H9 (cell line): ENCODE data around the gene CLEC11A. TPM values are rescaled to one million over a fixed set of nuclear protein-coding genes. Genes with fewer than 3 reads are reported as not detected.

ENCODE experiments used
- DNase-seq: peaks from one replicate; pipeline ENCODE4 v3.0.0-alpha.2; 2017
- H2AFZ ChIP-seq: one replicate; pipeline ENCODE4 v1.6.1; 2013; ENCODE audit warnings: mild to moderate bottlenecking, low read length, control low read depth, moderate library complexity
- H2AK5ac ChIP-seq: 2 replicates; pipeline ENCODE4 v1.6.1; 2013; ENCODE audit warnings: low read length, control low read depth, mixed read lengths; ENCODE audit not compliant: insufficient read length
- H2BK120ac ChIP-seq: one replicate; pipeline ENCODE4 v1.6.1; 2013; ENCODE audit warnings: low read depth, mild to moderate bottlenecking, low read length, control low read depth, inconsistent platforms; ENCODE audit not compliant: poor library complexity, severe bottlenecking
- H2BK12ac ChIP-seq: 2 replicates; pipeline ENCODE4 v1.6.1; 2013; ENCODE audit warnings: low read length, control low read depth, mixed read lengths, low read depth; ENCODE audit not compliant: insufficient read length
- H2BK15ac ChIP-seq: 2 replicates; pipeline ENCODE4 v1.6.1; 2013; ENCODE audit warnings: low read depth, low read length, control low read depth
- H2BK20ac ChIP-seq: one replicate; pipeline ENCODE4 v1.6.1; 2013; ENCODE audit warnings: low read depth, mild to moderate bottlenecking, low read length, control low read depth, inconsistent platforms; ENCODE audit not compliant: poor library complexity, severe bottlenecking
- H2BK5ac ChIP-seq: 2 replicates; pipeline ENCODE4 v1.6.1; 2013; ENCODE audit warnings: low read length, control low read depth, mixed read lengths; ENCODE audit not compliant: insufficient read length
- H3K14ac ChIP-seq: 2 replicates; pipeline ENCODE4 v1.6.1; 2013; ENCODE audit warnings: low read length, control low read depth; ENCODE audit not compliant: insufficient read depth
- H3K18ac ChIP-seq: 2 replicates; pipeline ENCODE4 v1.6.1; 2013; ENCODE audit warnings: low read depth, mild to moderate bottlenecking, mixed read lengths, low read length, control low read depth; ENCODE audit not compliant: insufficient read length
- H3K23ac ChIP-seq: 2 replicates; pipeline ENCODE4 v1.6.1; 2013; ENCODE audit warnings: low read length, control low read depth, mixed read lengths, low read depth; ENCODE audit not compliant: insufficient read length
- H3K23me2 ChIP-seq: 2 replicates; pipeline ENCODE4 v1.6.1; 2013; ENCODE audit warnings: low read depth, mild to moderate bottlenecking, mixed read lengths, low read length, control low read depth; ENCODE audit not compliant: insufficient read length, poor library complexity, severe bottlenecking
- H3K27ac ChIP-seq: 2 replicates; pipeline ENCODE4 v1.5.1; 2013; ENCODE audit warnings: low read length, control low read depth, mixed read lengths, low read depth; ENCODE audit not compliant: insufficient read length
- H3K27me3 ChIP-seq: 2 replicates; pipeline ENCODE4 v1.6.1; 2013; ENCODE audit warnings: low read length, control low read depth, inconsistent platforms; ENCODE audit not compliant: insufficient read depth
- H3K4ac ChIP-seq: 2 replicates; pipeline ENCODE4 v1.6.1; 2013; ENCODE audit warnings: low read depth, mild to moderate bottlenecking, control low read depth, inconsistent platforms, low read length, moderate library complexity
- H3K4me1 ChIP-seq: 2 replicates; pipeline ENCODE4 v1.6.1; 2013; ENCODE audit warnings: low read length, control low read depth, inconsistent platforms; ENCODE audit not compliant: insufficient read depth
- H3K4me2 ChIP-seq: 2 replicates; pipeline ENCODE4 v1.6.1; 2013; ENCODE audit warnings: low read length, control low read depth, mixed read lengths; ENCODE audit not compliant: insufficient read length, insufficient read depth
- H3K56ac ChIP-seq: 2 replicates; pipeline ENCODE4 v1.6.1; 2013; ENCODE audit warnings: low read depth, mild to moderate bottlenecking, mixed read lengths, low read length, control low read depth; ENCODE audit not compliant: insufficient read length
- H3K79me1 ChIP-seq: 2 replicates; pipeline ENCODE4 v1.6.1; 2013; ENCODE audit warnings: low read depth, mild to moderate bottlenecking, moderate library complexity, low read length, control low read depth, inconsistent platforms; ENCODE audit not compliant: insufficient read depth, poor library complexity, severe bottlenecking
- H3K79me2 ChIP-seq: 2 replicates; pipeline ENCODE4 v1.6.1; 2013; ENCODE audit warnings: low read length, control low read depth, inconsistent platforms; ENCODE audit not compliant: insufficient read depth
- H3K9ac ChIP-seq: 2 replicates; pipeline ENCODE4 v1.6.1; 2013; ENCODE audit warnings: low read length, control low read depth, mixed read lengths; ENCODE audit not compliant: insufficient read length; ENCODE audit errors: extremely low read depth
- H3K9me3 ChIP-seq: one replicate; pipeline ENCODE4 v1.6.1; 2013; ENCODE audit warnings: low read depth, low read length, inconsistent platforms; ENCODE audit not compliant: control insufficient read depth
- H3T11ph ChIP-seq: one replicate; pipeline ENCODE4 v1.6.1; 2013; ENCODE audit warnings: mild to moderate bottlenecking, low read length, control low read depth, inconsistent platforms
- H4K20me1 ChIP-seq: one replicate; pipeline ENCODE4 v1.6.1; 2013; ENCODE audit not compliant: control insufficient read depth, insufficient read length, insufficient read depth
- H4K5ac ChIP-seq: 2 replicates; pipeline ENCODE4 v1.6.1; 2013; ENCODE audit warnings: low read depth, mild to moderate bottlenecking, mixed read lengths, low read length, control low read depth; ENCODE audit not compliant: insufficient read length
- H4K8ac ChIP-seq: replicated peaks from 2 replicates; pipeline ENCODE4 v1.6.1; 2013; ENCODE audit warnings: low read length, control low read depth, mixed read lengths, low read depth; ENCODE audit not compliant: insufficient read length
- H4K91ac ChIP-seq: 2 replicates; pipeline ENCODE4 v1.6.1; 2013; ENCODE audit warnings: low read depth, mild to moderate bottlenecking, moderate library complexity, mixed read lengths, low read length, control low read depth; ENCODE audit not compliant: insufficient read length
- H3K27ac Mint-ChIP-seq, 3 experiments: 2 replicates in 2 of 3; 3 replicates in 1 of 3; pipeline ENCODE4 v1.8.0; 2020 to 2021; ENCODE audit warnings: mixed read lengths in 3 of 3, mild to moderate bottlenecking in 1 of 3, moderate library complexity in 1 of 3
- H3K27me3 Mint-ChIP-seq: 2 replicates; pipeline ENCODE4 v1.8.0; 2021; ENCODE audit warnings: low read depth, mild to moderate bottlenecking, moderate library complexity, mixed read lengths
- H3K36me3 Mint-ChIP-seq, 3 experiments: 2 replicates in 2 of 3; 3 replicates in 1 of 3; pipeline ENCODE4 v1.8.0; 2020 to 2021; ENCODE audit warnings: low read depth in 3 of 3, mixed read lengths in 3 of 3; ENCODE audit not compliant: insufficient read depth in 1 of 3
- H3K4me1 Mint-ChIP-seq, 2 experiments: 2 replicates each; pipeline ENCODE4 v1.8.0; 2020; ENCODE audit warnings: mixed read lengths in 2 of 2
- H3K4me3 Mint-ChIP-seq, 2 experiments: 2 replicates in 1 of 2; 3 replicates in 1 of 2; pipeline ENCODE4 v1.8.0; 2020 to 2021; ENCODE audit warnings: mild to moderate bottlenecking in 2 of 2, mixed read lengths in 2 of 2, moderate library complexity in 1 of 2
- H3K9me3 Mint-ChIP-seq, 2 experiments: 2 replicates in 1 of 2; 3 replicates in 1 of 2; pipeline ENCODE4 v1.8.0; 2020; ENCODE audit warnings: mild to moderate bottlenecking in 2 of 2, mixed read lengths in 2 of 2, moderate library complexity in 1 of 2
- WGBS: extraction: QIAGEN DNeasy Blood & Tissue Kit; methylation state at CpG from one replicate; pipeline ENCODE4 v1.1.7; 2013; ENCODE audit warnings: missing lambda C conversion rate, low lambda C conversion rate, mixed read lengths; ENCODE audit not compliant: insufficient read length; ENCODE audit errors: extremely low coverage; 5-methylcytosine and 5-hydroxymethylcytosine counted together
- total RNA-seq: library from RNA; stranded (reverse); gene quantifications from 2 replicates; pipeline ENCODE4 v1.2.1, GENCODE V29; 2021
- TF ChIP-seq, protein P1 (sequence below): fragments of 200-600 bp; sonication (generic); conservative IDR thresholded peaks from 3 replicates; pipeline ENCODE4 v1.8.0; 2021; ENCODE audit warnings: antibody characterized with exemption, mild to moderate bottlenecking

CLEC11A gene
- total RNA-seq, 1 experiment from 2014 or later: 3.9 TPM

DNA sequence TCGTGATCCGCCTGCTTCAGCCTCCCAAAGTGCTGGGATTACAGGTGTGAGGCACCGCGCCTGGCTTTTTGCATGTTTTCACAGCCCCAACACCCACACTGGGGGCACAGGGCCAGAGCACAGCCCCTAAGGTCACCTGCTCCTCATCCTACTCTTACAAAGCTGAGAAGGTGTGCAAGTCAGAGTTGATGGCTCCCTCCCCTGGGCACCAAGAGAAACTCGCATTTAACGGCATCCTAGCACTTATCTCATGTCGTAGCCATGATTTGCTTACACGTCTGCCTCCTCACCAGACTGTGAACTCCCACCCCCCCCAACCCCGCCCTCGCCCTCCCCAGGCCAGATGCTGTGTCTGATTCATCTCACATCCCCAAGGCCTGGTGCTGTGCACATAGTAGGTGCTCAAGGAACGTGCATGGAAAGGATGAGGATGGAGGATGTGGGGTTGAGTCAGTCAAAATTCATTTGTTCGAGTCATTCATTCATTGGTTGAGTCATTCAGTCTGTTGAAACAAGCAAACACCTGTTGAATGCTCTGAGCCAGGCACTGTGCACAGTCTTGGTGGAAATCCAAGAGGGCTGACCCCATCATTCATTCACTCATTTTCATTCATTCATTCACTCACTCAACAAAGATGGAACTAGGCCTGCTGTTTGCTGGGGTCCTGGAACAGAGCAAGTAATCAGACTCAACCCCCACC, 14.8 kb upstream of the CLEC11A start:
- Histone ChIP-seq H3K79me2 (no peaks in the 10 kb centered on the region), H2AK5ac (no peak overlapping the region), H3K4me2 (no peak overlapping the region), H3K4ac (no peak overlapping the region), H3K4me1 (0 out of 2 replicates have a peak, but pooled peaks cover 3% of the 10 kb centered on the region), H3K56ac (no peak overlapping the region), H2BK15ac (no peak overlapping the region), H3K27ac (no peak overlapping the region), H2AFZ (no peak overlapping the region), H2BK12ac (no peak overlapping the region), H3K79me1 (no peaks in the 10 kb centered on the region), H3K23me2 (no peaks in the 10 kb centered on the region), H4K20me1 (no peaks in the 10 kb centered on the region), H4K8ac (no peak overlapping the region), H4K5ac (no peak overlapping the region), H3K9me3 (no peaks in the 10 kb centered on the region), H2BK20ac (no peak overlapping the region), H3K23ac (no peak overlapping the region), H3K14ac (no peak overlapping the region), H3T11ph (no peak overlapping the region), H3K18ac (no peak overlapping the region), H3K9ac (no peak overlapping the region), H2BK5ac (no peak overlapping the region), H2BK120ac (no peak overlapping the region), H3K27me3 (no peaks in the 10 kb centered on the region; the same call in 1 of the 2 replicates), H4K91ac (no peak overlapping the region)
- TF ChIP-seq, protein P1, sequence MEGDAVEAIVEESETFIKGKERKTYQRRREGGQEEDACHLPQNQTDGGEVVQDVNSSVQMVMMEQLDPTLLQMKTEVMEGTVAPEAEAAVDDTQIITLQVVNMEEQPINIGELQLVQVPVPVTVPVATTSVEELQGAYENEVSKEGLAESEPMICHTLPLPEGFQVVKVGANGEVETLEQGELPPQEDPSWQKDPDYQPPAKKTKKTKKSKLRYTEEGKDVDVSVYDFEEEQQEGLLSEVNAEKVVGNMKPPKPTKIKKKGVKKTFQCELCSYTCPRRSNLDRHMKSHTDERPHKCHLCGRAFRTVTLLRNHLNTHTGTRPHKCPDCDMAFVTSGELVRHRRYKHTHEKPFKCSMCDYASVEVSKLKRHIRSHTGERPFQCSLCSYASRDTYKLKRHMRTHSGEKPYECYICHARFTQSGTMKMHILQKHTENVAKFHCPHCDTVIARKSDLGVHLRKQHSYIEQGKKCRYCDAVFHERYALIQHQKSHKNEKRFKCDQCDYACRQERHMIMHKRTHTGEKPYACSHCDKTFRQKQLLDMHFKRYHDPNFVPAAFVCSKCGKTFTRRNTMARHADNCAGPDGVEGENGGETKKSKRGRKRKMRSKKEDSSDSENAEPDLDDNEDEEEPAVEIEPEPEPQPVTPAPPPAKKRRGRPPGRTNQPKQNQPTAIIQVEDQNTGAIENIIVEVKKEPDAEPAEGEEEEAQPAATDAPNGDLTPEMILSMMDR: peak; percentile 31; the same call in 2 of the 3 replicates
- Mint-ChIP-seq H3K27me3 (peaks cover 82% of the 10 kb centered on the region), H3K36me3 (no peaks in the 10 kb centered on the region; a peak in 1 of 7 replicates), H3K4me1 (peaks cover 6 to 17% of the 10 kb centered on the region in 2 experiments), H3K27ac (no peak overlapping the region), H3K4me3 (no peak overlapping the region), H3K9me3 (no peaks in the 10 kb centered on the region)
- WGBS: no CpG with 5 or more reads among the region's 12 CpGs
- no peak for DNase-seq
